LNCaP clone FGC (cell line): Measurements from ENCODE around the gene ZNF562.

Experiments used
- DNase-seq: peaks from one replicate; pipeline ENCODE4 v3.0.0-alpha.2; 2011; ENCODE audit warnings: low read depth
- H3K4me3 ChIP-seq: 2 replicates; pipeline ENCODE4 v1.5.1; 2011; ENCODE audit warnings: mild to moderate bottlenecking, low read depth, low read length, control low read depth
- CTCF ChIP-seq: IDR thresholded peaks from 2 replicates; pipeline ENCODE4 v1.5.1; 2012; ENCODE audit warnings: mild to moderate bottlenecking; ENCODE audit not compliant: control insufficient read depth, insufficient read depth; ENCODE audit errors: extremely low read depth

ZNF562 gene

GRCh38 chr19:9620842-9621155, 54.1 kb downstream of the ZNF562 start:
- peak overlapping the region; percentile 85 for H3K4me3 ChIP-seq
- TF ChIP-seq CTCF, result no peak
- no peak for DNase-seq

- no peak overlapping the region for H3K4me3 ChIP-seq
- TF ChIP-seq CTCF, result no peak
- DNase-seq, result no peak
Observed at GRCh38 chr19:9615844-9616243, 59.1 kb downstream of the ZNF562 start.

GRCh38 chr19:9610484-9611113, 64.3 kb downstream of the ZNF562 start:
- H3K4me3 ChIP-seq, result no peak overlapping the region
- no peak for DNase-seq
- no peak for TF ChIP-seq CTCF

- no peak overlapping the region for H3K4me3 ChIP-seq
- no peak for DNase-seq
- TF ChIP-seq CTCF, result no peak
Observed at GRCh38 chr19:9608912-9609311, 66.0 kb downstream of the ZNF562 start.

- DNase-seq, result no peak
- no peak overlapping the region for H3K4me3 ChIP-seq
- no peak for TF ChIP-seq CTCF
Observed at GRCh38 chr19:9597027-9597426, 77.9 kb downstream of the ZNF562 start.
